NB4 (cell line): ENCODE results near the gene DNAJB12.

Experiments
- CTCF ChIP-seq: IDR thresholded peaks from one replicate; pipeline ENCODE4 v1.5.1; 2012; ENCODE audit warnings: low read depth, low read length
- MAX ChIP-seq: IDR thresholded peaks from 2 replicates; pipeline ENCODE4 v1.6.1; 2011; ENCODE audit warnings: low read depth, low read length
- MYC ChIP-seq: IDR thresholded peaks from 2 replicates; pipeline ENCODE4 v1.6.1; 2011; ENCODE audit warnings: low read depth, low read length
- POLR2A ChIP-seq: IDR thresholded peaks from 2 replicates; pipeline ENCODE4 v1.6.1; 2011; ENCODE audit warnings: mild to moderate bottlenecking; ENCODE audit not compliant: insufficient read length; ENCODE audit errors: extremely low read depth

- TF ChIP-seq CTCF (no peak), POLR2A (peak; percentile 44), MAX (peak; percentile 89), MYC (peak; percentile 97)
Observed at GRCh38 chr10:72320676-72321247, 34.0 kb downstream of the DNAJB12 start.
